ENCODE results near the gene JAK3.

Gene JAK3

GRCh38 chr19:17866964-17867486 lies 19.2 kb upstream of the JAK3 start:
- ChIA-PET CTCF (interaction anchor here (1.0 to 1.4 kb wide), 2 partner anchors 11 to 66 kb away, joined by 4 to 8 read pairs; partner anchors contain the start of gene CCDC124), POLR2A (no interaction called here)
- no peak for TF ChIP-seq CTCF (IDR thresholded peaks at IDR 0.05; ENCODE audit: control extremely low read depth, extremely low read depth, low read depth, missing control alignments)
- no peak for DNase-seq (ENCODE audit: extremely low spot score)

GRCh38 chr19:17866312-17866963 lies 18.7 kb upstream of the JAK3 start:
- TF ChIP-seq CTCF (IDR thresholded peaks at IDR 0.05; ENCODE audit: control extremely low read depth, extremely low read depth, low read depth, missing control alignments), result no peak
- DNase-seq (ENCODE audit: extremely low spot score), result no peak
- POLR2A ChIA-PET, result interaction anchor here (1.2 to 1.6 kb wide), 2 partner anchors 64 to 66 kb away, joined by 3 read pairs; partner anchors contain the start of gene CCDC124
- CTCF ChIA-PET, result interaction anchor here (1.0 to 3.5 kb wide), 3 partner anchors 10 to 71 kb away, joined by 3 to 28 read pairs (median 4); partner anchors contain the start of gene CCDC124

GRCh38 chr19:17865364-17866311 lies 17.9 kb upstream of the JAK3 start:
- no peak for TF ChIP-seq CTCF (IDR thresholded peaks at IDR 0.05; ENCODE audit: control extremely low read depth, extremely low read depth, low read depth, missing control alignments)
- ChIA-PET POLR2A (interaction anchor here (0.6 to 1.6 kb wide), 3 partner anchors 65 to 224 kb away, joined by 3 read pairs; partner anchors contain the start of gene CCDC124), CTCF (interaction anchor here (0.7 to 3.5 kb wide), 6 partner anchors 9 to 193 kb away, joined by 3 to 28 read pairs (median 4); partner anchors contain the start of gene CCDC124)
- DNase-seq (ENCODE audit: extremely low spot score), result no peak

GRCh38 chr19:17863520-17864182 lies 15.9 kb upstream of the JAK3 start:
- TF ChIP-seq CTCF (IDR thresholded peaks at IDR 0.05; ENCODE audit: control extremely low read depth, extremely low read depth, low read depth, missing control alignments), result no peak
- no peak for DNase-seq (ENCODE audit: extremely low spot score)
- POLR2A ChIA-PET, result interaction anchor here (0.6 to 1.4 kb wide), 2 partner anchors 18 to 69 kb away, joined by 3 to 6 read pairs; partner anchors contain the start of gene CCDC124
- CTCF ChIA-PET, result interaction anchor here (3.5 kb wide), 1 partner anchor 69 kb away, joined by 28 read pairs; the partner anchor contains the start of gene CCDC124

- ChIA-PET POLR2A (interaction anchor here (0.6 to 1.4 kb wide), 2 partner anchors 17 to 70 kb away, joined by 3 to 6 read pairs; partner anchors contain the start of gene CCDC124), CTCF (interaction anchor here (1.4 to 3.5 kb wide), 2 partner anchors 14 to 70 kb away, joined by 4 to 28 read pairs; partner anchors contain the start of gene CCDC124)
- no peak for TF ChIP-seq CTCF (IDR thresholded peaks at IDR 0.05; ENCODE audit: control extremely low read depth, extremely low read depth, low read depth, missing control alignments)
- no peak for DNase-seq (ENCODE audit: extremely low spot score)
Measured at GRCh38 chr19:17862711-17863519, 15.1 kb upstream of the JAK3 start.
